ENCODE results near the gene RPTOR.

GRCh38 chr17:80860703-80861417 lies 316.2 kb downstream of the RPTOR start:
- TF ChIP-seq EZH2 (IDR thresholded peaks at IDR 0.05; ENCODE audit: borderline replicate concordance, low read depth, low read length, severe bottlenecking) (no peak), CTCF (IDR thresholded peaks at IDR 0.05; ENCODE audit: borderline replicate concordance, extremely low read depth, low read length, poor library complexity, severe bottlenecking) (no peak)
